GM20431 (cell line): Measurements from ENCODE around the gene MUL1.

Experiments
- in situ Hi-C: fragments of 300-500 bp; cut with MseI, MboI; formaldehyde crosslinking; loops from one replicate; pipeline ENCODE4 v1.15.0; 2020; ENCODE audit warnings: low sequenced_read_pairs; ENCODE audit not compliant: unreplicated experiment

The MUL1 gene

GRCh38 chr1:20473894-20474293, 34.1 kb downstream of the MUL1 start:
- in situ Hi-C loops = no loop called here

GRCh38 chr1:20472860-20473711, 34.9 kb downstream of the MUL1 start:
- in situ Hi-C loops = no loop called here

GRCh38 chr1:20472121-20472520, 35.8 kb downstream of the MUL1 start:
- in situ Hi-C loops = no loop called here

GRCh38 chr1:20470194-20470593, 37.8 kb downstream of the MUL1 start:
- in situ Hi-C loops = no loop called here

- in situ Hi-C loops = no loop called here
Measured at GRCh38 chr1:20469406-20470076, 38.4 kb downstream of the MUL1 start.

GRCh38 chr1:20466273-20466672, 41.7 kb downstream of the MUL1 start:
- in situ Hi-C loops = no loop called here

GRCh38 chr1:20465187-20465586, 42.8 kb downstream of the MUL1 start:
- in situ Hi-C loops = no loop called here

GRCh38 chr1:20463502-20463901, 44.4 kb downstream of the MUL1 start:
- in situ Hi-C loops = no loop called here

GRCh38 chr1:20462397-20462796, 45.6 kb downstream of the MUL1 start:
- in situ Hi-C loops = no loop called here

GRCh38 chr1:20458717-20459116, 49.2 kb downstream of the MUL1 start:
- in situ Hi-C loops = no loop called here

GRCh38 chr1:20454004-20454403, 53.9 kb downstream of the MUL1 start:
- in situ Hi-C loops = no loop called here

GRCh38 chr1:20449735-20450311, 58.1 kb downstream of the MUL1 start:
- in situ Hi-C loops = no loop called here
